ENCODE results near the gene PDE6D. TPM values are rescaled to one million over a fixed set of nuclear protein-coding genes. Genes with fewer than 3 reads are reported as not detected.
"Not testable (repeated sequence)": the region's sequence is repeated elsewhere in the genome, so short reads cannot be mapped to it uniquely, and the experiment has no call there.

PDE6D gene
- total RNA-seq, 1 donor from 2014 or later: 14.2 TPM

DNA sequence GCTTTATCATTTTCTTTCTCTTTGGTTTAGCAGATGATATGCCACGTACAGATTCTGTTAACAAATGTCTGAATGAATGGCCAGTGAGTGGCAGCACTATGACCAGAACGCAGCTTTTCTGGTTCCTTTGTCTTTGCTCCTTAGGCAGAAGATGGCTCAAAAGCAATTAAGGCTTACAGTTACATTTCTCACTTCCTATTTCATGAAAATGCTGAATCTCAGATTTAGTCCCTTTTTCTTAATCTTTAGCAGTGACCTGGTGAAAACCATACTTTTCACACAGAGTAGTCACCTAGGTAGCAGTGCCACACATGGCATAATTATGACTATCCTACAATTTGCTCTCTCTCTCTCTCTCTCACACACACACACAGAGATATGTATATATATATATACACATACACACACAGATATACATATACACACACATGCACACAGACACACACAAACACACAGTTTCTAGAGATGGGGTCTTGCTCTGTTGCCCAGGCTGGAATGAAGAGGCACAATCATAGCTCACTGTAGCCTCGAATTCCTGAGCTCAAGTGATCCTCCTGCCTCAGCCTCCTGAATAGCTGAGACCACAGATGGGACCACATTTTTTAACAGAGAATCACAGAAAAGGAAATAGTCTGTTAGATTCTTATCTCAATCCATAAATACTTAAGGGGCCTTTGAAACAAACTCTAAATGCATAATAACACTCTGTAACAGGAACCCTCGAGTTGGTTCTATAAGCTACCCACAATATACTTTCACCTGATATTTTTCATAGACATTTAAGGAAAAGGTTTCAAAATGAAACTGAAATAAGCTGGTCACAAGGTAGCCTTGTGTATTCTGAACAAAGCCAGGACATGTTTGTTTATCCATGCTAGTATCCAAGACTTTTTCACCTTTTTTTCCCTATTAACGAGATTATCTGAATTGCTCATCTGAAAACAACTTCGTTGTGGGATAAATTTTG lies 11.6 kb downstream of the PDE6D start:
- DNase-seq: no peak

DNA sequence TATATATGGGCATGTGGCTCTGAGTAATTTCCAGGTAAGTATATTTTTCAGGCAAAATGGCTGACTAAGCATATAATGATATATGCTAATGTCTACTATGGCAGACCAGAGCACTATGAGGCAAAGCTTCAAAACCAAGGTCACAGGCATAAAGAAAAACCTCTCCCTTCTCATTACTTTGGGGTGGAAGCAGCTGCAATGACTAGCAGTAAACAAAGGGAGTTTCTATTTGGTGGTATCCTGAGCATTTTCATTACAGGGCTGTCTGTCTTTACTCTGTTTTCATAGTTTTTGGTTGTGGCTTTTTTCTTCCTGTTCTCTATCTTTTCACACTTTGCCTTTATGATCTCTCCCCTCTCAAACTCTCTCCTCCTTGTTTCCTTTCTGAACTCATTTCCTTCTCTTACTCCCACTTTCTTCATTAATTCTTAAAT lies 15.6 kb downstream of the PDE6D start:
- no peak for DNase-seq

DNA sequence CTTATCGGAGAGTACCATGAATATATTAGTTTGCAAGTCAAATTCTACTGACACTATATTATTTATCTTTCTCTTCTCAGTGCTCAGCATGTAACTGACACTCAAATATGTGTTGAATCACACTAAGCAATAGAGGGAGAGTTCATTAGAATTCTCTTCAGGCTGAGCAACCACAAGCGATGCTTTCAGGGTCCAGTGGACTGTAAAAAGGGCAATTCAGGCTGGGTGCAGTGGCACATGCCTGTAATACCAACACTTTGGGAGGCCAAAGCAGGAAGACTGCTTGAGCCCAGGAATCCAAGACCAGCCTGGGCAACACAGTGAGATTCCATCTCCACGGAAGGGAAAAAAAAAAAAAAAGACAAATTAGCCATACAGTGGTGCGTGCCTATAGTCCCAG lies 16.3 kb downstream of the PDE6D start:
- DNase-seq: no peak

DNA sequence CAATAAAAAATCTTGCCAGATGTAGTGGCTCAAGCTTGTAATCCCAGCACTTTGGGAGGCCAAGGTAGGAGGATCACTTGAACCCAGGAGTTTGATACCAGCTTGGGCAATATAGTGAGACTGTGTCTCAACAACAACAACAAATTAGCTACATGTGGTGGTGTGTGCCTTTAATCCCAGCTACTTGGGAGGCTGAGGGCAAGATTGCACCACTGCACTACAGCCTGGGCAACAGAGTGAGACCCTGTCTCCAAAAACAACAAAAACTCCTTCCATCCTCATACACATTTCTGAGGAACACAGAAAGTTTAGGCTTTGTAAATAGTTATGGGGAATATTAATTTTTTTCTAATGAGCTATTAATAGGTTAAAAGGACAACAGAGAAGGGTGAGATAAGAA lies 17.0 kb downstream of the PDE6D start:
- no peak for DNase-seq

DNA sequence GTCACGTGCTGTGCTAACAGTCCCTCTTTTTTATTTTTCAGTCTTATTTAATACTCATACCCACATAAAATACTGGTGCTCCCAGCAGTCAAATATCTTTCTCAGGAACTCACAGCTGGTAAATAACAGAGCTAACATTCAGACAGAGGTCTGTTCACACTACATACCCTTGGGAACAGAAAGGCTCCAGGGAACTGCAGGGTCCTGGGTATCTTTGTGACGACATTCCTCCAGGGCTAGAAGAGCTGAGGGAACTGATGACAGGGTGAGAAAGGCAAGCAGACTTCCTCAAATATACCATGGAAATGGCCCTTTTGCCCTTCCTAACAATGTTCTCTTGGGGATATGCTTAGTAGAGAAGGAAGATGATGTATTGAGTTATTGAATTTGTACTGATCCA lies 19.3 kb downstream of the PDE6D start:
- no peak for DNase-seq

DNA sequence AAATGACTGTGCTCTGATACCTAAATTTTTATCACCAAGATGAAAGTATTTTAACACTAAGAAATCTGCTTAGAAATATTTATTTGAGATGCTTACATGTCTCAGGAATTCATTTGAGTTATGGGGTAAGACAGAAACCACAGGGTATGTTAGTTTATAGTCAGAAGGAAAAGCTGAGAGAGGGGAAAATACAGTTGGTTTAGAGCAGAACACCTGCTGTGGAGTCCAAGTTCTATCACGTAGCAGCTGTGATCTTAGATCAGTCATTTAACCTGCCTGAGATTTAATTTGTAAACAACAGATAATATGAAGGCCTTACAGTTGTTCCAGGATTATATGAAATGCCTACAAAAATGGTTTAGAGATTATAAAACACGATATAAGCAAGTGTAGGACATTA lies 29.0 kb downstream of the PDE6D start:
- no peak for DNase-seq

DNA sequence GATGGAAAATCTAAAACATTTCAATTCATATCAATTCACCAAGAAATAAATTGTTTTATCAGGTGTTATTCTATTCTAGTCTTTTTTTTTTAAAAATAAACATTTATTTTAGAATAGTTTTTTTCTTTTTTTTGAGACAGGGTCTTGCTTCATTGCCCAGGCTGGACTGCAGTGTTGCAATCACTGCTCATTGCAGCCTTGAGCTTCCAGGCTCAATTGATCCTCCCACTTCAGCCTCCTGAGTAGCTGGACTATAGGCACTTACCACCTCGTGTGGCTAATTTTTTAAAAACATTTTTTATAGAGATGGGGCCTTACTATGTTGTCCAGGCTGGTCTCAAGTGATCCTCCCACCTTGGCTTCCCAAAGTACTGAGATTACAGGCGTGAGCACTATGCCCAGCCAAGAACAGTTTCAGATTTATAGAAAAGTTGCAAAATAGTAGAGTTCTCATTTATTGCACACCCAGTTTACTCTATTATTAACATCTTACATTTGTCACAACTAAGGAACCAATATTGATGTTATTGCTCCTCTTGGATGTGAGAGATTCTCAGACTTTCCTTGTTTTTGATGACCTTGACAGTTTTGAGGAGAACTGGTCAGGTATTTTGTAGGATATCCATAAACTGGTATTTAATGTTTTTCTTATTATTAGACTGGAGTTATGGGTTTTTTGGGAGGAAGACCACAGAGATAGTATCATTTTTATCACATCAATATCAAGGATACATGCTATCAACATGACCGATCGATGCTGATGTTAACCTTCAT lies 29.9 kb downstream of the PDE6D start:
- DNase-seq: no peak

DNA sequence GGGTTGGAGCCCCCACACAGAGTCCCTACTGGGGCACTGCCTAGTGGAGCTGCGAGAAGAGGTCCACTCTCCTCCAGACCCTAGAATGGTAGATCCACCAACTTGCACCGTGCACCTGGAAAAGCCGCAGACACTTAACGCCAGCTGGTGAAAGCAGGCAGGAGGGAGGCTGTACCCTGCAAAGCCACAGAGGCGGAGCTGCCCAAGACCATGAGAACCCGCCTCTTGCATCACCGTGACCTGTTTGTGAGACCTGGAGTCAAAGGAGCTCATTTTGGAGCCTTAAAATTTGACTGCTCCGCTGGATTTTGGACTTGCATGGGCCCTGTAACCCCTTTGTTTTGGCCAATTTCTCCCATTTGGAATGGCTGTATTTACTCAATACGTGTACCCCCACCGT lies 32.1 kb downstream of the PDE6D start:
- not testable (repeated sequence) for DNase-seq

DNA sequence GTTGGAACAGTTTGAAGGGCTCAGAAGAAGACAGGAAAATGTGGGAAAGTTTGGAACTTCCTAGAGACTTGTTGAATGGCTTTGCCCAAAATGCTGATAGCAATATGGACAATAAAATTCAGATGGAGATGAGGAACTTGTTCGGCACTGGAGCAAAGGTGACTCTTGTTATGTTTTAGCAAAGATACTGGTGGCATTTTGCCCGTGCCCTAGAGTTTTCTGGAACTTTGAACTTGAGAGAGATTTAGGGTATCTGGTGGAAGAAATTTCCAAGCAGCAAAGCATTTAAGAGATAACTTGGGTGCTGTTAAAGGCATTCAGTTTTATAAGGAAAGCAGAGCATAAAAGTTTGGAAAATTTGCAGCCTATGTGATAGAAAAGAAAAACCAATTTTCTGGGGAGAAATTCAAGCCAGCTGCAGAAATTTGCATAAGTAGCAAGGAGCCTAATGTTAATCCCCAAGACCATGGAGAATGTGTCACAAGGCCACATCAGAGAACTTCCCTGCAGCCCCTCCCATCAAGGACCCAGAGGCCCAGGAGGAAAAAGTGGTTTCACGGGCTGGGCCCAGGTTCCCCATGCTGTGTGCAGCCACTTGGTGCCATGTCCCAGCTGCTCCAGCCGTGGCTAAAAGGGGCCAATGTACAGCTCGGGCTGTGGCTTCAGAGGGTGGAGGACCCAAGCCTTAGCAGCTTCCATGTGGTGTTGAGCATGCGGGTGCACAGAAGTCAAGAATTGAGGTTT lies 32.8 kb downstream of the PDE6D start:
- not testable (repeated sequence) for DNase-seq

DNA sequence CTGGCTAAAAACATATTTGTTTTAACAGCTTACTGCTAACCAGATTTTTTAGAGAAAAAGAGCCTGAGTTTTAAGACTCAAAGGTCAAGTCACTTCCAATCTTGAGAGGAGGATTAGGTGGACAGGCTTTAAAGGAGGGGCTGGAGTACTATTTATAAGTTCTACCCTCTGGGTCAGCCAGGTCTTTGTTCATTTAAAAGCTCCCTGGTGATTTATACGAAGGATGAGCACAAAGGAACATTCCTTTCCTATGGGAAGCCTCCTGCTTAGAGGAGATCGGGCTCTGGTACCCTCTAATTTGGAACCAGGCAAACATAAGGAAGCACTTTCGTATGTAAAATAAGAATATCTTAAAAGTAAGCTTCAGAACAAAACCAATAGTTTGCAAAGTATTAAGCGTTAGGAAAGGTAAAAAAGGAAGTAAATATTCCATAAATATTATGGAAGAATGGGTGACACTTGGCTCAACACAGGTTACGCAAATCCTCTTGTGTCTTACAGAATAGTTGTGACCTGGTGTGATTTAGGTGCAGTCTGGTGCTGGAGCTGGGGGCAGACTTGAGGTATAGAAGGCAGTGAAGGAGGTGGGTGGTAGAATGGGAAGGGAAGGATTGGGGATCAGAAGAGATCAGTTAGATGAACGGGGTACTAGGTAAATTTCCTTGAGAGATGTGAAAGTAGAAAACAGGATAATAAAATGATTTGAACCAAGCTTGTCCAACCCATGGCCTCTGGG lies 35.6 kb downstream of the PDE6D start:
- no peak for DNase-seq

DNA sequence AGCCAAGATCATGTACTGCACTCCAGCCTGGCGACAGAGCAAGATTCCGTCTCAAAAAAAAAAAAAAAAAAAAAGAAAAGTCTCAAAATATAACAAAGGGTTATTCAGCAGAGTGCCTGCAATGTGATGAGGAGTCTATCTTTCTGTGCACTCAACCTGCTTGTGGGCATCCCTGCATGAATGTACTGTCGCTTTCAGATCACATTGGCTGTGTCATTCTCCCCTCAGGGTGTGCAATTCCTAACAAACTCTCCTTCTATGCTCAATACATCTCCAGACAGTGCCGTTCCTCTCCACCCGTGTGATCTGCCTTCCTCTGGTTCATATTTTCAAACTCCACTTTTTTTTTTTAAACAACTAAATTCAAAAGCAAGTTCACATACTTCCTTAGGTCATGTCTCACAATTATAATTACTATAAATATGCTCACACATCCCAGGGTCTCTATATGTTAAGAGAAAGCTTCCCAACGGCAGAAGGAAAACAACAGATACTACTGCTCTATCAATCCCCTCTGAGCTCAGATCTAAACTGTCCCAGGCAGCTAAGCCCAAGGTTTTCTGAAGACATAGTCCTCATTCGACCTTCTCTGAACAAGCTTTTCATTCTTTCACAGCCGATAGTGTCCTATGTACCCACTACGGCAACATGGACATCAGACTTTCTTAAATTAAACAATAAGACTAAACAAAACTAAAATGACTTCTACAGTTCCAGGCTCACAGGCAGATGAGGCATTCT lies 37.5 kb downstream of the PDE6D start:
- no peak for DNase-seq

DNA sequence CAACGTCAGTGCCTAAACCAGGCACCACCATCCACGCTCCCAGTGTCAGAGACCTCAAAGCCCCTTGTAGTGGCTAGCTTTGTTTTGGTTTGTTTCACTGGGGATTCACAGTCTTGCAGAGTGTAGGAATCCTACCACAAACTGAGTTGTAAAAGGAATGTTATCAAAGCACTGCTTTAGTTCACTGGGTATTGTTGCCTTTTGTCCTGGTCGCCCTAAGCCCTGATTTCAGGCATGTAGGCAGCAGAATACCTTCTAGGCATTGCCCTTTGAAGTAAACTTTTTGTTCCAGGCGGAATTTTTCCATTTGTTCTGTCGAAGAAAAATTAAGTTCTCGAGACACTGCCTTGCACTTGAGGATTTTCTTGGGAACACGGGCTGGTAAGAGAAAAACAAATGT lies 43.3 kb downstream of the PDE6D start:
- no peak for DNase-seq

DNA sequence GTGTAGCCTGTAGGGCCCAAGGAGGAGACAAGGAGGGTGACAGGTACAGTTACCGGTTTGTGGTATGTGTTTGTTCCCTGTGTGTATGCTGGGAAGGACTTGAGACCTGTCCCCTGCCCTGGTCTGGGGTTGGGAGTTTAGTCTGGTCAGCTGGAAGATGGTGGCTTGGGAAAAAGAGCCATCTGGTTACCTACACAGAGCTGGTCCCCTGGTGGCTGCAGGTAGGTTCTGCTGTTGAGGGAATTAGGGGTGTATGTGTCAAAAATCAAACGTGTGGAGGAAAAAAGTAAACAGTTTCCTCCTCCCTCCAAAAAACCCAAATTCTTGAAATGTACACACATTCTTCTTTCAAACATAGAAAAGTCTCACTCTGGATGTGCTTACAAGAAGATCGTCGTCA lies 48.5 kb downstream of the PDE6D start:
- no peak for DNase-seq

DNA sequence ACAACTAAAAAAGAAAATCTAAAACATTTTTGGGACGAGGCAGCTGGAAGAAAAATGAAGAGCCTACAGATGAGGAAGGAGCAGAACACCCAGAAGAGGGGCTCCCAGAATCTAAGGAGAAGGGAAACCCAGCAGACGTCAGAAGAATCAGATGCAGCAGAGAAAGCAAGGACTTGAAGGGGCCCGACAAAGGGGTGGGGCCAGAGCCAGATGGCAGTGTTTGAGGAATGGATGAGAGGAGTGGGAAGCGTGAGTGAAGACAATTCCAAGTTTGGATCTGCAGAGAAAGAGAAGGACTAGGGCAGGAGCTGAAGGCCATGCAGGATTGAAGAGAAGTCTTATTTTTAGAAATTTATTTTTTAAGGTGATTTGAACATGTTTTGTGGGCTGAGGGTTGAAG lies 53.5 kb downstream of the PDE6D start:
- no peak for DNase-seq

DNA sequence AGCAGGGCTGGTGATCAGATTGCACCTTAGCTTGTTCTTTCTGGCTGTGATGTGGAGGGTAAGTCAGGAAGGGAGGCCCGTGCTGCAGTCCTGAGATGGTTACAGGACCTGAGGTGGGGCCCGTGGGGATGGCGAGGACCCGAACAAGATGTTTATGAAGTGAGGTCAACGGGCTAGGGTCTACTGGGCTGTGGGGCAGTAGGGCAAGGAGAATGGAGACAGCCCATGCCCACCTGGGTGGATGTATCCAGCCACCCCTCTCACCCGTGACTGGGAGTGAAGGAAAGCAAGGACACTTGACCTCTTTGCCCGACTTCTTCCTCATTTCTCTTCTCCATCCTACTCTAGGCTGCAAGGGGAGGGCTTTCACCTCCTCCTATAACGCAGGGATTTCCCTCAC lies 54.8 kb downstream of the PDE6D start:
- DNase-seq: no peak

DNA sequence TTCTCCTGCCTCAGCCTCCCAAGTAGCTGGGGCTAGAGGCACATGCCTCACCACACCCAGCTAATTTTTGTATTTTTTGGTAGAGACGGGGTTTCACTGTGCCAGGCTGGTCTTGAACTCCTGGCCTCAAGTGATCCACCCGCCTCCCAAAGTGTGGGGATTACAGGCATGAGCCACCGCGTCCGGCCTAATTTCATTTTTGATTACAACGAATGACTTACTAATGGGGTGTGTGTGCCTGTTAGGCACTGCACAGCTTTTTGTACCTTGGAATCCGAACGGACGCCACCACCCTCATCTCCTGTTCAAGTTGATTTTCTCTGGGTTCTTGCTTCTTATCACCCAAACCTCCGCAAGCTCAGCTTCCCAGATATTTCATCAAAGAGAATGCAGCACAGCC lies 55.6 kb downstream of the PDE6D start:
- DNase-seq: no peak

DNA sequence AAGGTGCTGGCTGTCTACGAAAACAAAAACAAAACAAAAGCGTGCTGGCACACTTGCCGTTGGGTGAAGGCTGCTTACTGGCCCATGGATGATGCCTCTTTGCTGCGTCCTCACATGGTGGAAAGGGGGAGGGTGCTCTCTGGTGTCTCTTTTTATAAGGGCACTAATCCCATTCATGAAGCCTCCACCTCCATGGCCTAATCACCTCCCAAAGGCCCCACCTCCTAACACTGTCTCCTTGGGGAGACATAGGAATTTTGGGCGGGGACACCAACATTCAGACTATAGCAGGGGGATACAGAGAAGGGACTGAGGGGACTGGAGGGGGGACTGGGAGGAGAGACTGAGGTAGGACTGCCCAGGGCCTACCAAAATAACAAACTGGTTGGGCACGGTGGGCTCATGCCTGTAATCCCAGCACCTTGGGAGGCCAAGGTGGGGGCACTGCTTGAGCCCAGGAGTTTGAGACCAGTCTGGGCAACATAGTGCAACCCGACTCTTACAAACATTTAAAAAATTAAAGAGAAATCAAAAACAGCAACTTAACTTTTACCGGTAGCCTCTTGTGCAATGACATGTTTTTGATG lies 58.3 kb downstream of the PDE6D start:
- no peak for DNase-seq

DNA sequence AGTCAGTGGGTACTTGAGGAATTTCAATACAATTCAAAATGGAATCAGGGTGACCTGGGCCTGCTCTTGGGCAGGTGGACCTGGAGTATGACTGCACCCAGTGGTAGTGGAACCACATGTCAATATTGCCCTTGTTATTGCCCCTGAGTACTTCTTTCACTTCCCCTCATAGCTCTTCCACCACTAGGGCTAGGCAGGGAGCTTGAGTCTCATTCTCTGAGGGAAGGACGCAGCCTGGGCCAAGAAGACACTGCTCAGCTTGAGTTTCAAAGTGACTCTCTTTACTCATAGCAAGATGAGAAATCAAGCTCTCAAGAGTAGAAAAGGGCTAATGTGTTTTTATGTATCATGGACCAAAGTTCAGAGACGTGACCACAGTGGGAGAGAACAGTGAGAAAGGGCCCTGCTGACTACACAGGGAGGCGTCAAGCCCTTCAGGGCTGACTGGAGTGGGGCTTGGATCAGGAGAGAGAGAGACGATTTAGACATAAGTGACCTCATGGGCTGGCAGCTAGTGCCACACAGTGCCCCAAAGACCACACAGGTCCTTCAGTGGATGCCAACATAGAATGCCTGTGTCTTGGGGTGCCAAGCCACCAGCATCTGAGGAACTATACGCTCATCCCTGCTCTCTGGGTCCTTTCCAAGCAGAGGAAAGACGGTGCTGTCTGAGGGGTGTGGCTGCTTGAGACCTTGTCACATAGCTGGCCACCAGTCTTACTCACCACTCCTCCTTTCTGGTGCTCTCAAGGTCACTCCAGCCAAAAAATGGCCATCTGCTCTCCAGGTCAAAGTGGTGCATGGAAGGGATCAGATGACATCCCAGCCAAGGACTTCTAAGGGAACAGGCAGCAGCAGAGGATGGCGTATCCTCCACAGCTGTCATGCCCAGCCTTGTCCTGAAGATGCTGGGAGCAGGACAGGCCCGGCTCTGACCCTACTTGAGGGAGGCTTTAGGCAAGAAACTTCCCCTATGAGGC lies 59.8 kb downstream of the PDE6D start:
- DNase-seq: no peak

DNA sequence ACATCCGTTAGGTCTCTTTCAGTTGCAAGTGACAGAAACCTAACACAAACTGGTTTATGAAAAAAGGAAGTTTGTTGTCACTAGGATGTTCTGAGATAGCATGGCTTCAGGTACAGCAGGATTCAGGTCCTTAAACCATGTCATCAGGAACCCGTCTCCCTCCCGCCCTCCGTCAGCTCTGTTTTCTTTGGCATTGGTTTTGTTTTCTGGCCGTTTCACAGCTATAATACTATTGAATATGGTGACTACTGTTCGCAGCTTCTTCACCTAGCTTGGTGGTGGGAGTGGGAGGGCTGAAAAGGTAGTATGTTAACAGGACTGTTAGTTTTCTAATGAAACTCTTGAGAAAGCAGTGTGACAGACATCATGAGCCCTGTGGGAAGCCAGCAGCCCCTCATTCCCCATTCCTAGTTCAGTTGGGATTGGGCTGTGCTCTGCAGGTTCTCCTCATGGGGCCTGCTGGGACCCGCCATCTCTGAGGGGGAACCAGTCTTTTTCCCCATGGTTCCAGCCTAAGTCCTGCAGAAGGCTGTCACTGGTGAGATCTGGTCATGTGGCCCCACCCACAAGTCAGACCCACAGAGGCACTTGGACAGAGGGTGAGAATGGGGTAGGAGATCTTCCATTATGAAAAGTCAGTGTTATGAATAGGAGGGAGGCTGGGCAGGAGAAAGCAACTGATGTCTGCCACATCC lies 60.6 kb downstream of the PDE6D start:
- no peak for DNase-seq

All from skin of body (tissue), 2 donors.